Panc1 (cell line): ENCODE results near the gene ROBO2.

ENCODE experiments used
- POLR2AphosphoS5 ChIP-seq: IDR thresholded peaks from 2 replicates; pipeline ENCODE4 v1.6.1; 2012; ENCODE audit warnings: mild to moderate bottlenecking, low read depth, low read length, moderate library complexity
- SIN3A ChIP-seq: IDR thresholded peaks from 2 replicates; pipeline ENCODE4 v1.6.1; 2012; ENCODE audit warnings: low read depth, mild to moderate bottlenecking, low read length, moderate library complexity, borderline replicate concordance; ENCODE audit not compliant: insufficient read depth
- TCF7L2 ChIP-seq: IDR thresholded peaks from 2 replicates; pipeline ENCODE4 v1.6.1; 2011; ENCODE audit warnings: mild to moderate bottlenecking, low read depth, low read length, inconsistent platforms
- TF ChIP-seq, protein P1 (sequence below): fragments of 450-650 bp; IDR thresholded peaks from 2 replicates; pipeline ENCODE4 v1.5.1; 2017; ENCODE audit warnings: mild to moderate bottlenecking
- TF ChIP-seq, protein P2 (sequence below), 2 experiments: IDR thresholded peaks; 2 replicates each; pipeline ENCODE4 v1.6.1; 2011 to 2012; ENCODE audit warnings: low read depth in 2 of 2, control low read depth in 1 of 2, low read length in 1 of 2, mild to moderate bottlenecking in 1 of 2, moderate library complexity in 1 of 2; ENCODE audit not compliant: insufficient read depth in 1 of 2

DNA sequence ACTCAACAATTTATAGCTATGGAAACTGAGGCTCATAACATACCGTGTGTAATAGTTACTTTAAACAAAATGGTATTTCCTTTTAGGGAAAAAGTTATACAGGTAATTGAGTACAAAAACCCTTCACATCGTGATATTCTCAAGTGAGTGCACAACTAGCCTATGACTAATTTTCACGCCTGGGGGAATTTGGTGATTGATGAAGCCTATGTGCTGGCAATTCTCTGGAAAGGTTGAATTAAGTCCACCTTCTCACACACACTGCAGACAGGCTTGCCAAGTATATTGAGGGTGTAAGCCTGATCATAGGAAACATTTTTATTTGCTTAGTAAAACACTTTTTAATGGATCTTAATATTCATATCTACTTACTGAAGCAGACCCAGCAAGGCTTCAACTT, 41.3 kb upstream of the ROBO2 start:
- TF ChIP-seq, protein P1, sequence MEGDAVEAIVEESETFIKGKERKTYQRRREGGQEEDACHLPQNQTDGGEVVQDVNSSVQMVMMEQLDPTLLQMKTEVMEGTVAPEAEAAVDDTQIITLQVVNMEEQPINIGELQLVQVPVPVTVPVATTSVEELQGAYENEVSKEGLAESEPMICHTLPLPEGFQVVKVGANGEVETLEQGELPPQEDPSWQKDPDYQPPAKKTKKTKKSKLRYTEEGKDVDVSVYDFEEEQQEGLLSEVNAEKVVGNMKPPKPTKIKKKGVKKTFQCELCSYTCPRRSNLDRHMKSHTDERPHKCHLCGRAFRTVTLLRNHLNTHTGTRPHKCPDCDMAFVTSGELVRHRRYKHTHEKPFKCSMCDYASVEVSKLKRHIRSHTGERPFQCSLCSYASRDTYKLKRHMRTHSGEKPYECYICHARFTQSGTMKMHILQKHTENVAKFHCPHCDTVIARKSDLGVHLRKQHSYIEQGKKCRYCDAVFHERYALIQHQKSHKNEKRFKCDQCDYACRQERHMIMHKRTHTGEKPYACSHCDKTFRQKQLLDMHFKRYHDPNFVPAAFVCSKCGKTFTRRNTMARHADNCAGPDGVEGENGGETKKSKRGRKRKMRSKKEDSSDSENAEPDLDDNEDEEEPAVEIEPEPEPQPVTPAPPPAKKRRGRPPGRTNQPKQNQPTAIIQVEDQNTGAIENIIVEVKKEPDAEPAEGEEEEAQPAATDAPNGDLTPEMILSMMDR = no peak
- no peak for TF ChIP-seq SIN3A
- TF ChIP-seq, protein P2, sequence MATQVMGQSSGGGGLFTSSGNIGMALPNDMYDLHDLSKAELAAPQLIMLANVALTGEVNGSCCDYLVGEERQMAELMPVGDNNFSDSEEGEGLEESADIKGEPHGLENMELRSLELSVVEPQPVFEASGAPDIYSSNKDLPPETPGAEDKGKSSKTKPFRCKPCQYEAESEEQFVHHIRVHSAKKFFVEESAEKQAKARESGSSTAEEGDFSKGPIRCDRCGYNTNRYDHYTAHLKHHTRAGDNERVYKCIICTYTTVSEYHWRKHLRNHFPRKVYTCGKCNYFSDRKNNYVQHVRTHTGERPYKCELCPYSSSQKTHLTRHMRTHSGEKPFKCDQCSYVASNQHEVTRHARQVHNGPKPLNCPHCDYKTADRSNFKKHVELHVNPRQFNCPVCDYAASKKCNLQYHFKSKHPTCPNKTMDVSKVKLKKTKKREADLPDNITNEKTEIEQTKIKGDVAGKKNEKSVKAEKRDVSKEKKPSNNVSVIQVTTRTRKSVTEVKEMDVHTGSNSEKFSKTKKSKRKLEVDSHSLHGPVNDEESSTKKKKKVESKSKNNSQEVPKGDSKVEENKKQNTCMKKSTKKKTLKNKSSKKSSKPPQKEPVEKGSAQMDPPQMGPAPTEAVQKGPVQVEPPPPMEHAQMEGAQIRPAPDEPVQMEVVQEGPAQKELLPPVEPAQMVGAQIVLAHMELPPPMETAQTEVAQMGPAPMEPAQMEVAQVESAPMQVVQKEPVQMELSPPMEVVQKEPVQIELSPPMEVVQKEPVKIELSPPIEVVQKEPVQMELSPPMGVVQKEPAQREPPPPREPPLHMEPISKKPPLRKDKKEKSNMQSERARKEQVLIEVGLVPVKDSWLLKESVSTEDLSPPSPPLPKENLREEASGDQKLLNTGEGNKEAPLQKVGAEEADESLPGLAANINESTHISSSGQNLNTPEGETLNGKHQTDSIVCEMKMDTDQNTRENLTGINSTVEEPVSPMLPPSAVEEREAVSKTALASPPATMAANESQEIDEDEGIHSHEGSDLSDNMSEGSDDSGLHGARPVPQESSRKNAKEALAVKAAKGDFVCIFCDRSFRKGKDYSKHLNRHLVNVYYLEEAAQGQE (IDR thresholded peaks at IDR 0.05; ENCODE audit: insufficient read depth in 1 of 2, low read depth in 2 of 2, low read length in 1 of 2) = no peak
- no peak for TF ChIP-seq POLR2AphosphoS5
- no peak for TF ChIP-seq TCF7L2
